Thoracic aorta endothelial cell (primary cell): ENCODE measurements around the gene GDF10. TPM values are rescaled to one million over a fixed set of nuclear protein-coding genes. Genes with fewer than 3 reads are reported as not detected.

Source experiments
- total RNA-seq: library from RNA; depleted of rRNA; stranded (reverse); fragments of >200 nt; gene quantifications from 2 replicates; pipeline ENCODE4 v1.2.3, GENCODE V29; 2012

GDF10 gene, protein sequence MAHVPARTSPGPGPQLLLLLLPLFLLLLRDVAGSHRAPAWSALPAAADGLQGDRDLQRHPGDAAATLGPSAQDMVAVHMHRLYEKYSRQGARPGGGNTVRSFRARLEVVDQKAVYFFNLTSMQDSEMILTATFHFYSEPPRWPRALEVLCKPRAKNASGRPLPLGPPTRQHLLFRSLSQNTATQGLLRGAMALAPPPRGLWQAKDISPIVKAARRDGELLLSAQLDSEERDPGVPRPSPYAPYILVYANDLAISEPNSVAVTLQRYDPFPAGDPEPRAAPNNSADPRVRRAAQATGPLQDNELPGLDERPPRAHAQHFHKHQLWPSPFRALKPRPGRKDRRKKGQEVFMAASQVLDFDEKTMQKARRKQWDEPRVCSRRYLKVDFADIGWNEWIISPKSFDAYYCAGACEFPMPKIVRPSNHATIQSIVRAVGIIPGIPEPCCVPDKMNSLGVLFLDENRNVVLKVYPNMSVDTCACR
- total RNA-seq: not detected in 2 replicates

DNA sequence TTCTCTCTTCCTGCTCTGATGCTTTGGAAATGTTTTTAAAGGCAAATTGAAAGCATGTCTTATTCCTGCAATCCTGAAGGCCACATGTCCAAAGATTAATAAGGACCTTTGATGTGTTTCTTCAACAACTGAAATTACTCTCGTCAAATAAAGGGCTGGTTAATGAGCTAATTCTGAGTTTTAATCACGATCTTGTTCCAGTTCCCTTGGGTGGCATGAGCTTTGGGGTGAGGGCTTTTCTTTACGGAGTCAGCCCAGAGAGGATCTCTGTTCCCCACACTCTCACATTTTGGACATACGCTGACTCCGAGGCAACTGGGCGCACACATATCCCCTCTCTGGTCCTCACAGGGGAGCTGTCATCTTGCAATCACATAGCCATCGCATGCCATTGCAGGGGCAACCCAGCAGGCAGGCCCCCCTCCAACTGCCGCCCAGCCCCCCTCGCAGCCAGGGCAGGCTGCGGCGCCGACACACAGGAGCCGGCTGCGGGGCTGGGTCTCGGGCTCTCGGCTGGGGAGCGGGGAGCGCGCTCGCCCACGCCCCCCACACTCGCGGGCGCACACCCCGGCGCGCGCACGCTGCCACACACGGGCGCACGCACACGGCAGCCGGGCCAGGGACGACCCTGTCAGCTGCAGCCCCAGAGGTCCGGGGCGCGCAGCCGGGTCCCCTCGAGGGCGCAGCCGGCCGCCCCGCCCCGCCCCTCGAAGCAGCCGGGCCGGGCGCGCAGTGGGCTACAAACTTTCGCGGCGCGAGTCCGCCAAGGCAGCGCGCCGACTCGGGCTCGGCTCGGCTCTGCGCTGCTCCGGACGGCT lies at the start of gene GDF10:
Gene GDF10 (plus strand): TSS at position 587 of the 818 bp plus-strand sequence. CDS start 455 bp downstream, outside the sequence.

DNA sequence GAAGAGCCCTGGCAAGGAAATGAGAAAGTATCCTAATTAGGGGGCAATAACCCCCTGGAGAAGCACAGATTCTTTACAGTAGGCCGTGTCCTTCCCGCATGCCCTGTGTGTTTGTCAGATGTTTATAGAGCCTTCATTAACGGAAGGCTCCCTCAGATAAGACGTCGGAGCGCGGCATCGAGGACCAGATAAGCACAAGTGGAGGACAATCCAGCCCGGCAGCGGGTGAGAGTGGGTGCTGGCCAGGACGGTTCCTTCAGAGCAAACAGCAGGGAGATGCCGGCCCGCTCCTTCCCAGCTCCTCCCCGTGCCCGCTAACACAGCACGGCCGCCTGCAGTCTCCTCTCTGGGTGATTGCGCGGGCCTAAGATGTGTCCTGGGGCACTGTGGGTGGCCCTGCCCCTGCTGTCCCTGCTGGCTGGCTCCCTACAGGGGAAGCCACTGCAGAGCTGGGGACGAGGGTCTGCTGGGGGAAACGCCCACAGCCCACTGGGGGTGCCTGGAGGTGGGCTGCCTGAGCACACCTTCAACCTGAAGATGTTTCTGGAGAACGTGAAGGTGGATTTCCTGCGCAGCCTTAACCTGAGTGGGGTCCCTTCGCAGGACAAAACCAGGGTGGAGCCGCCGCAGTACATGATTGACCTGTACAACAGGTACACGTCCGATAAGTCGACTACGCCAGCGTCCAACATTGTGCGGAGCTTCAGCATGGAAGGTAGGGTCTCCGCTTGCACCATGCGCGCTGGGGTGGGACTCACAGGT lies 22.5 kb downstream of the GDF10 start, which contains the start of gene GDF2:
Gene GDF2 (plus strand): TSS at position 155 of the 762 bp plus-strand sequence. CDS start 215 bp downstream, at position 370.

DNA sequence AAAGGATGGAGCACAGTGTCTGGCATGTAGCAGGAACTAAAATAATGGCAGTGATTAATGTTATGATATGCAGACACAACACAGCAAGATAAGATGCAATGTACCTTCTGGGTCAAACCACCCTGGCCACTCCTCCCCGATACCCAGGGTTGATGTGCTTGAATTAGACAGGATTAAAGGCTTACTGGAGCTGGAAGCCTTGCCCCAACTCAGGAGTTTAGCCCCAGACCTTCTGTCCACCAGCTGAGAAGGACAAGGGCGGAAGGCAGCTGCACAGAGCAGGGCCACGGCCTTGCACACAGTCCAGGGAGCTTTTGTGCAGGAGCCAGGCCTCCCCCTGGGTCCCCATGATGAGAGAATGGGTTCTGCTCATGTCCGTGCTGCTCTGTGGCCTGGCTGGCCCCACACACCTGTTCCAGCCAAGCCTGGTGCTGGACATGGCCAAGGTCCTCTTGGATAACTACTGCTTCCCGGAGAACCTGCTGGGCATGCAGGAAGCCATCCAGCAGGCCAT lies 48.2 kb downstream of the GDF10 start, which contains the start of gene RBP3:
Gene RBP3 (plus strand): TSS at position 226 of the 514 bp plus-strand sequence. CDS start 122 bp downstream, at position 348.

Other genes with a start within 250 kb of the GDF10 start
- gene GDF2, start 22.3 kb downstream of the GDF10 start, total RNA-seq: not detected in 2 replicates
- not detected in 2 replicates for gene RBP3, start 48.2 kb downstream of the GDF10 start, total RNA-seq
- gene ZNF488, start 84.1 kb downstream of the GDF10 start, total RNA-seq: 0.07 TPM in 1 of 2 replicates, not detected in the other
- not detected in 2 replicates for gene ANXA8, start 183.9 kb downstream of the GDF10 start, total RNA-seq
- not detected in 2 replicates for gene FAM25G, start 191.5 kb downstream of the GDF10 start, total RNA-seq
- 3.9 and 5.3 TPM in 2 replicates for gene AGAP9, start 223.4 kb downstream of the GDF10 start, total RNA-seq